GM12878 (cell line): ENCODE measurements around the gene SGK2. TPM values are rescaled to one million over a fixed set of nuclear protein-coding genes. Genes with fewer than 3 reads are reported as not detected.
A peak's percentile ranks its signal among the peaks of the same experiment; 100 is the strongest.

ENCODE experiments used
- ATAC-seq: fragments of 200-7000 bp; cut with Tn5 transposase; 3 replicates; pipeline ENCODE4 v1.9.1; 2020; ENCODE audit warnings: mild to moderate bottlenecking, moderate library complexity
- BruUV-seq: library from RNA; stranded (reverse); fragments of 400-500 nt; replicated peaks from 2 replicates; lab custom pipeline; 2021; lab: Mats Ljungman, UMichigan
- CTCF ChIA-PET: fragments of 300-600 bp; sonication (Branson Sonifier 250); formaldehyde crosslinking; extraction: SDS; loops from one replicate; lab custom pipeline; 2021; ENCODE audit warnings: inconsistent platforms; lab: Yijun Ruan, JAX
- POLR2A ChIA-PET: fragments of 350-600 bp; formaldehyde crosslinking; extraction: SDS; loops from one replicate; lab custom pipeline; 2021; ENCODE audit warnings: inconsistent platforms; lab: Charles Lee
- RAD21 ChIA-PET: fragments of 300-600 bp; sonication (Branson Sonifier 250); formaldehyde crosslinking; loops from one replicate; lab custom pipeline; 2023; ENCODE audit warnings: antibody characterized with exemption; ENCODE audit not compliant: unreplicated experiment; lab: Charles Lee
- SMC1A ChIA-PET: fragments of 300-600 bp; sonication (Branson Sonifier 250); formaldehyde crosslinking; loops from one replicate; lab custom pipeline; 2023; ENCODE audit not compliant: unreplicated experiment, uncharacterized antibody; lab: Charles Lee
- DNase-seq: peaks from one replicate; pipeline ENCODE4 v3.0.0-alpha.2; 2011; ENCODE audit warnings: low read depth, low spot score
- FAIRE-seq: peaks from 3 replicates; lab custom pipeline; 2011; peaks lifted over from hg19 to GRCh38; lab: Jason Lieb, UNC
- H2AFZ ChIP-seq: 2 replicates; pipeline ENCODE4 v1.6.0; 2011; ENCODE audit warnings: low read depth, low read length, control low read depth; ENCODE audit not compliant: control insufficient read depth
- H3K27ac ChIP-seq: 2 replicates; pipeline ENCODE4 v1.5.1; 2011; ENCODE audit warnings: control low read depth; ENCODE audit not compliant: control insufficient read depth, insufficient read depth
- H3K27me3 ChIP-seq, 2 experiments: replicated peaks in 1 of 2; 2 replicates each; pipeline versions ENCODE4 v1.6.0 to v1.6.1; 2011; ENCODE audit warnings: low read length in 1 of 2; ENCODE audit not compliant: control insufficient read depth in 2 of 2, insufficient read depth in 2 of 2
- H3K36me3 ChIP-seq, 2 experiments: 2 replicates each; pipeline ENCODE4 v1.5.1; 2011; ENCODE audit warnings: low read length in 1 of 2; ENCODE audit not compliant: control insufficient read depth in 2 of 2, insufficient read depth in 2 of 2
- H3K4me1 ChIP-seq: 2 replicates; pipeline ENCODE4 v1.6.1; 2011; ENCODE audit warnings: mild to moderate bottlenecking, low read length, moderate library complexity, mixed read lengths; ENCODE audit not compliant: control insufficient read depth, insufficient read depth
- H3K4me2 ChIP-seq: 2 replicates; pipeline ENCODE4 v1.6.0; 2011; ENCODE audit warnings: control low read depth; ENCODE audit not compliant: control insufficient read depth, insufficient read depth
- H3K4me3 ChIP-seq: fragments of 200-600 bp; sonication (generic); 2 replicates; pipeline ENCODE4 v1.5.1; 2016
- H3K79me2 ChIP-seq: 2 replicates; pipeline ENCODE4 v1.6.0; 2011; ENCODE audit warnings: low read length; ENCODE audit not compliant: control insufficient read depth, insufficient read depth
- H3K9ac ChIP-seq: 2 replicates; pipeline ENCODE4 v1.8.0; 2011; ENCODE audit warnings: low read length, control low read depth, mixed read lengths; ENCODE audit not compliant: control insufficient read depth, insufficient read depth
- H3K9me3 ChIP-seq: replicated peaks from 3 replicates; pipeline ENCODE4 v1.5.1; 2011; ENCODE audit warnings: mild to moderate bottlenecking, low read length; ENCODE audit not compliant: control insufficient read depth, insufficient read depth
- H4K20me1 ChIP-seq: 2 replicates; pipeline ENCODE4 v1.6.0; 2011; ENCODE audit not compliant: control insufficient read depth, insufficient read depth
- ESRRA ChIP-seq: IDR thresholded peaks from 2 replicates; pipeline ENCODE4 v1.6.1; 2012; ENCODE audit warnings: mild to moderate bottlenecking, low read length, improper control_type of control experiment
- NBN ChIP-seq: fragments of 450-650 bp; IDR thresholded peaks from 2 replicates; pipeline ENCODE4 v1.6.1; 2016
- PAX5 ChIP-seq: IDR thresholded peaks from 2 replicates; pipeline ENCODE4 v1.6.1; 2011; ENCODE audit warnings: low read depth, low read length, borderline replicate concordance
- SRF ChIP-seq, 2 experiments: IDR thresholded peaks; 2 replicates each; pipeline ENCODE4 v1.6.1; 2011; ENCODE audit warnings: low read depth in 2 of 2, low read length in 2 of 2, mild to moderate bottlenecking in 1 of 2, moderate library complexity in 1 of 2
- YY1 ChIP-seq: IDR thresholded peaks from 2 replicates; pipeline ENCODE4 v1.6.1; 2011; ENCODE audit warnings: low read depth, mild to moderate bottlenecking, low read length
- ZSCAN29 ChIP-seq: fragments of 450-650 bp; IDR thresholded peaks from 2 replicates; pipeline ENCODE4 v1.6.1; 2017; ENCODE audit warnings: mild to moderate bottlenecking, moderate library complexity
- WGBS: methylation state at CpG from one replicate; pipeline ENCODE4 v1.1.6; 2016; ENCODE audit warnings: low lambda C conversion rate; ENCODE audit not compliant: insufficient replicate concordance, insufficient coverage; ENCODE audit errors: missing lambda C conversion rate; 5-methylcytosine and 5-hydroxymethylcytosine counted together
- in situ Hi-C: fragments of 300-500 bp; cut with MboI; formaldehyde crosslinking; loops from 9 replicates; pipeline ENCODE4 v1.14.3; 2018; ENCODE audit warnings: mixed read lengths
- intact Hi-C: fragments of 100-400 bp; cut with micrococcal nuclease; formaldehyde crosslinking; loops from one replicate; pipeline ENCODE4 v1.14.2; 2022; ENCODE audit not compliant: unreplicated experiment
- polyA plus RNA-seq, 11 experiments: library from polyadenylated mRNA; depleted of rRNA in 4 of 11; unstranded in 6 of 11; stranded (reverse) in 5 of 11; fragments of >200 nt; fragmentation: Nextera tagmentation in 4 of 11; fragmentation: Illumina TruSeq in 1 of 11; extraction: Ambion mirVana in 4 of 11; extraction: Trizol in 1 of 11; gene quantifications; 1 replicate in 1 of 11; 2 replicates in 10 of 11; pipeline versions ENCODE4 v1.2.1 to v1.2.3, GENCODE V29; 2011 to 2016; ENCODE audit warnings: inconsistent platforms in 2 of 11, missing spikeins in 2 of 11, low read depth in 1 of 11
- total RNA-seq, 4 experiments: library from RNA; depleted of rRNA in 3 of 4; stranded (reverse); fragments of >200 nt in 3 of 4; fragmentation: Illumina TruSeq in 1 of 4; extraction: Trizol in 1 of 4; gene quantifications; 2 replicates each; pipeline versions ENCODE4 v1.2.1 to v1.2.3, GENCODE V29; 2013 to 2021
- TF ChIP-seq, protein P1 (sequence below): fragments of 450-650 bp; IDR thresholded peaks from 2 replicates; pipeline ENCODE4 v1.6.1; 2017; ENCODE audit warnings: mild to moderate bottlenecking, moderate library complexity
- TF ChIP-seq, protein P2 (sequence below): fragments of 450-650 bp; conservative IDR thresholded peaks from 2 replicates; pipeline ENCODE4 v1.6.1; 2017; ENCODE audit warnings: mild to moderate bottlenecking, moderate library complexity
- TF ChIP-seq, protein P3 (sequence below): fragments of 450-650 bp; IDR thresholded peaks from 2 replicates; pipeline ENCODE4 v1.6.1; 2017; ENCODE audit warnings: low read depth, mild to moderate bottlenecking, moderate library complexity

The SGK2 gene
- total and polyA plus RNA-seq, 10 of the 15 experiments (the other 5 are each of a cell fraction or from before 2014, with no cell fraction given) = 0.04 to 0.96 (median 0.22) TPM; not detected in 3

DNA sequence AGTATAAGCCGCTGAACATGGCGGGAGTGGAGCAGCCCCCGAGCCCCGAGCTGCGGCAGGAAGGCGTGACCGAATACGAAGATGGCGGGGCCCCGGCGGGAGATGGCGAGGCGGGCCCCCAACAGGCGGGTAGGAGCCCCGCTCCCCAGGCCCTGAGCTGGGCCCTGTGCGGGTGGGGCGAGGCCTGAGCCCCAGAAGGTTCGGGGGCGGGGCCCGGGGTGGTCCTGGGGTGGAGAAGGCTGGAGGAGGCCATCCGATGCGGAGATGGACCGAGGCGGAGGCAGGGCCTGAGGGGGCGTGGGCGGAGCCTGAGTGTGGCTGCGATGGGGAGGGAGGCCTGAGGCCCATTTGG lies 44.2 kb upstream of the SGK2 start:
- TF ChIP-seq NBN (0 out of 2 replicates have a peak, but pooled peaks have one; percentile 1), YY1 (peak; percentile 73), PAX5 (no peak; the same call in 1 of the 2 replicates), ESRRA (no peak), ZSCAN29 (no peak), SRF (IDR thresholded peaks at IDR 0.05; ENCODE audit: low read depth in 2 of 2, low read length in 2 of 2) (no peak)
- TF ChIP-seq, protein P1, sequence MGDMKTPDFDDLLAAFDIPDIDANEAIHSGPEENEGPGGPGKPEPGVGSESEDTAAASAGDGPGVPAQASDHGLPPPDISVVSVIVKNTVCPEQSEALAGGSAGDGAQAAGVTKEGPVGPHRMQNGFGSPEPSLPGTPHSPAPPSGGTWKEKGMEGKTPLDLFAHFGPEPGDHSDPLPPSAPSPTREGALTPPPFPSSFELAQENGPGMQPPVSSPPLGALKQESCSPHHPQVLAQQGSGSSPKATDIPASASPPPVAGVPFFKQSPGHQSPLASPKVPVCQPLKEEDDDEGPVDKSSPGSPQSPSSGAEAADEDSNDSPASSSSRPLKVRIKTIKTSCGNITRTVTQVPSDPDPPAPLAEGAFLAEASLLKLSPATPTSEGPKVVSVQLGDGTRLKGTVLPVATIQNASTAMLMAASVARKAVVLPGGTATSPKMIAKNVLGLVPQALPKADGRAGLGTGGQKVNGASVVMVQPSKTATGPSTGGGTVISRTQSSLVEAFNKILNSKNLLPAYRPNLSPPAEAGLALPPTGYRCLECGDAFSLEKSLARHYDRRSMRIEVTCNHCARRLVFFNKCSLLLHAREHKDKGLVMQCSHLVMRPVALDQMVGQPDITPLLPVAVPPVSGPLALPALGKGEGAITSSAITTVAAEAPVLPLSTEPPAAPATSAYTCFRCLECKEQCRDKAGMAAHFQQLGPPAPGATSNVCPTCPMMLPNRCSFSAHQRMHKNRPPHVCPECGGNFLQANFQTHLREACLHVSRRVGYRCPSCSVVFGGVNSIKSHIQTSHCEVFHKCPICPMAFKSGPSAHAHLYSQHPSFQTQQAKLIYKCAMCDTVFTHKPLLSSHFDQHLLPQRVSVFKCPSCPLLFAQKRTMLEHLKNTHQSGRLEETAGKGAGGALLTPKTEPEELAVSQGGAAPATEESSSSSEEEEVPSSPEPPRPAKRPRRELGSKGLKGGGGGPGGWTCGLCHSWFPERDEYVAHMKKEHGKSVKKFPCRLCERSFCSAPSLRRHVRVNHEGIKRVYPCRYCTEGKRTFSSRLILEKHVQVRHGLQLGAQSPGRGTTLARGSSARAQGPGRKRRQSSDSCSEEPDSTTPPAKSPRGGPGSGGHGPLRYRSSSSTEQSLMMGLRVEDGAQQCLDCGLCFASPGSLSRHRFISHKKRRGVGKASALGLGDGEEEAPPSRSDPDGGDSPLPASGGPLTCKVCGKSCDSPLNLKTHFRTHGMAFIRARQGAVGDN = no peak
- TF ChIP-seq, protein P2, sequence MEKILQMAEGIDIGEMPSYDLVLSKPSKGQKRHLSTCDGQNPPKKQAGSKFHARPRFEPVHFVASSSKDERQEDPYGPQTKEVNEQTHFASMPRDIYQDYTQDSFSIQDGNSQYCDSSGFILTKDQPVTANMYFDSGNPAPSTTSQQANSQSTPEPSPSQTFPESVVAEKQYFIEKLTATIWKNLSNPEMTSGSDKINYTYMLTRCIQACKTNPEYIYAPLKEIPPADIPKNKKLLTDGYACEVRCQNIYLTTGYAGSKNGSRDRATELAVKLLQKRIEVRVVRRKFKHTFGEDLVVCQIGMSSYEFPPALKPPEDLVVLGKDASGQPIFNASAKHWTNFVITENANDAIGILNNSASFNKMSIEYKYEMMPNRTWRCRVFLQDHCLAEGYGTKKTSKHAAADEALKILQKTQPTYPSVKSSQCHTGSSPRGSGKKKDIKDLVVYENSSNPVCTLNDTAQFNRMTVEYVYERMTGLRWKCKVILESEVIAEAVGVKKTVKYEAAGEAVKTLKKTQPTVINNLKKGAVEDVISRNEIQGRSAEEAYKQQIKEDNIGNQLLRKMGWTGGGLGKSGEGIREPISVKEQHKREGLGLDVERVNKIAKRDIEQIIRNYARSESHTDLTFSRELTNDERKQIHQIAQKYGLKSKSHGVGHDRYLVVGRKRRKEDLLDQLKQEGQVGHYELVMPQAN = peak; percentile 44; the same call in 1 of the 2 replicates
- TF ChIP-seq, protein P3, sequence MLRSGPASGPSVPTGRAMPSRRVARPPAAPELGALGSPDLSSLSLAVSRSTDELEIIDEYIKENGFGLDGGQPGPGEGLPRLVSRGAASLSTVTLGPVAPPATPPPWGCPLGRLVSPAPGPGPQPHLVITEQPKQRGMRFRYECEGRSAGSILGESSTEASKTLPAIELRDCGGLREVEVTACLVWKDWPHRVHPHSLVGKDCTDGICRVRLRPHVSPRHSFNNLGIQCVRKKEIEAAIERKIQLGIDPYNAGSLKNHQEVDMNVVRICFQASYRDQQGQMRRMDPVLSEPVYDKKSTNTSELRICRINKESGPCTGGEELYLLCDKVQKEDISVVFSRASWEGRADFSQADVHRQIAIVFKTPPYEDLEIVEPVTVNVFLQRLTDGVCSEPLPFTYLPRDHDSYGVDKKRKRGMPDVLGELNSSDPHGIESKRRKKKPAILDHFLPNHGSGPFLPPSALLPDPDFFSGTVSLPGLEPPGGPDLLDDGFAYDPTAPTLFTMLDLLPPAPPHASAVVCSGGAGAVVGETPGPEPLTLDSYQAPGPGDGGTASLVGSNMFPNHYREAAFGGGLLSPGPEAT = no peak
- TF ChIP-seq, all 136 proteins: peak for 3
- no peaks in the 10 kb centered on the region for H3K36me3 ChIP-seq
- H3K4me2 ChIP-seq = peak overlapping the region; percentile 52; the same call in 1 of the 2 replicates
- H3K79me2 ChIP-seq = peaks cover 2% of the 10 kb centered on the region
- no peaks in the 10 kb centered on the region; the same call in 1 of the 3 replicates for H3K9me3 ChIP-seq
- CTCF ChIA-PET = interaction anchor here (0.7 to 1.2 kb wide), 7 partner anchors 12 to 616 kb away, joined by 3 to 5 read pairs (median 3); no protein-coding TSS in a partner anchor
- SMC1A ChIA-PET = interaction anchor here (0.7 to 1.1 kb wide), 3 partner anchors 22 to 179 kb away, joined by 3 to 4 read pairs (median 3); no protein-coding TSS in a partner anchor
- H3K4me3 ChIP-seq = peak overlapping the region; percentile 73
- BruUV-seq = TSS peak; percentile 58
- H3K4me1 ChIP-seq = peaks cover 3% of the 10 kb centered on the region; the same call in 1 of the 2 replicates
- ATAC-seq (peak; percentile 46), FAIRE-seq (no peak), DNase-seq (no peak)
- POLR2A ChIA-PET = interaction anchor here (2.1 kb wide), 1 partner anchor 57 kb away, joined by 6 read pairs; the partner anchor contains the start of gene SRSF6
- RAD21 ChIA-PET = interaction anchor here (1.5 kb wide), 1 partner anchor 57 kb away, joined by 8 read pairs; the partner anchor contains the start of gene SRSF6
- H3K27ac ChIP-seq = peak overlapping the region; percentile 72
- peak overlapping the region; percentile 61 for H3K9ac ChIP-seq
- WGBS = 36% methylated on average over 24 of the region's 27 CpGs
- intact Hi-C loops = loop anchor here (5.0 kb wide), 1 partner anchor 57 kb away; the partner anchor contains the start of gene SRSF6
- no peaks in the 10 kb centered on the region for H4K20me1 ChIP-seq
- in situ Hi-C loops = no loop called here
- no peaks in the 10 kb centered on the region for H3K27me3 ChIP-seq
- peak overlapping the region; percentile 79 for H2AFZ ChIP-seq
